ENCODE data around the gene RNF32. TPM values are rescaled to one million over a fixed set of nuclear protein-coding genes. Genes with fewer than 3 reads are reported as not detected.
"Not testable (repeated sequence)": the region's sequence is repeated elsewhere in the genome, so short reads cannot be mapped to it uniquely, and the experiment has no call there.

The RNF32 gene
- total RNA-seq, 2 experiments from 2014 or later: 1.4 to 2.2 TPM

DNA sequence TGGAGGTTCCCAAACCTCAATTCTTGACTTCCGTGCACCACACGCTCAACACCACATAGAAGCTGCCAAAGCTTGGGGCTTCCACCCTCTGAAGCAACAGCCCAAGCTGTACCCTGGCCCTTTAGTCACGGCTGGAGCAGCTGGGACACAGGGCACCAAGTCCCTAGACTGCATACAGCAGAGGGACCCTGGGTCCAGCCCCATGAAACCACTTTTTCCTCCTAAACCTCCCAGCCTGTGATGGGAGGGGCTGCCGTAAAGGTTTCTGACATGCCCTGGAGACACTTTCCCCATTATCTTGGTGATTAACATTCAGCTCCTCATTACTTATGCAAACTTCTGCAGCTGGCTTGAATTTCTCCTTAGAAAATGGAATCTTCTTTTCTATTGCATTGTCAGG, 57.9 kb downstream of the RNF32 start:
- H3K27ac Mint-ChIP-seq; H3K27me3 Mint-ChIP-seq (ENCODE audit: low read depth); DNase-seq; ATAC-seq; CTCF ChIA-PET; POLR2A ChIA-PET; H3K4me1 Mint-ChIP-seq (ENCODE audit: low read depth); H3K4me3 Mint-ChIP-seq: not testable (repeated sequence)
- Mint-ChIP-seq H3K36me3 (ENCODE audit: low read depth) (peaks cover 54% of the 10 kb centered on the region), H3K9me3 (ENCODE audit: insufficient read depth) (peaks cover 44% of the 10 kb centered on the region)

DNA sequence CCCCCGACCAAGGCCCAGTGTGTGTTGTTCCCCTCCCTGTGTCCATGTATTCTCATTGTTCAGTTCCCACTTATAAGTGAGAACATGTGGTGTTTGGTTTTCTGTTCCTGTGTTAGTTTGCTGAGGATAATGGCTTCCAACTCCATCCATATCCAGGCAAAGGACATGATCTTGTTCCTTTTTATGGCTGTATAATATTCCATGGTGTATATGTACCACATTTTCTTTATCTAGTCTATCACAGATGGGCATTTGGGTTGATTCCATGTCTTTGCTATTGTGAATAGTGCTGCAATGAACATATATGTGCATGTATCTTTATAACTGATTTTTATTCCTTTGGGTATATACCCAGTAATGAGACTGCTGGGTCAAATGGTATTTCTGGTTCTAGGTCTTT, 61.2 kb downstream of the RNF32 start:
- CTCF ChIA-PET, POLR2A ChIA-PET: not testable (repeated sequence)
- H3K9me3 Mint-ChIP-seq (ENCODE audit: insufficient read depth): peaks cover 30% of the 10 kb centered on the region

DNA sequence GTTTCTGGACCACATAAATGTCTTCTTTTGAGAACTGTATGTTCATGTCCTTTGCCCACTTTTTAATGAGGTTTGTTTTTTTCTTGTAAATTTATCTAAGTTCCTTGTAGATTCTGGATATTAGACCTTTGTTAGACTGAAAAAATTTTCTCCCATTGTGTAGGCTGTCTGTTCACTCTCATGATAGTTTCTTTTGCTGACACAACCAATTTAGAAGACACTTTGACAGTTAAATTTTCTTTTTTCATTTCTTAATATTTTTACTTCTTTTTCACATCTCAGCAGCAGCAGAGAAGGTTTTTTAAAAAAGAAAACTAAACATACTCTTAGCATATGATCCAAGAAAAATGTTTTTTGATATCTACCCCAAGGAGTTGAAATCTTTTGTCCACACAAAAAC, 61.8 kb downstream of the RNF32 start:
- no peak for ATAC-seq
- no peak for DNase-seq
- Mint-ChIP-seq H3K4me3 (no peak overlapping the region), H3K4me1 (ENCODE audit: low read depth) (peaks cover 8% of the 10 kb centered on the region), H3K27me3 (ENCODE audit: low read depth) (no peaks in the 10 kb centered on the region), H3K27ac (no peak overlapping the region), H3K36me3 (ENCODE audit: low read depth) (peaks cover 52% of the 10 kb centered on the region), H3K9me3 (ENCODE audit: insufficient read depth) (peaks cover 24% of the 10 kb centered on the region)
- ChIA-PET POLR2A (no interaction called here), CTCF (no interaction called here)

More for the DNA sequence above, 61.2 kb downstream of the RNF32 start:
- not testable (repeated sequence) for H3K27ac Mint-ChIP-seq; H3K4me3 Mint-ChIP-seq; DNase-seq; H3K27me3 Mint-ChIP-seq (ENCODE audit: low read depth); ATAC-seq; H3K4me1 Mint-ChIP-seq (ENCODE audit: low read depth)
- peaks cover 54% of the 10 kb centered on the region for H3K36me3 Mint-ChIP-seq (ENCODE audit: low read depth)

DNA sequence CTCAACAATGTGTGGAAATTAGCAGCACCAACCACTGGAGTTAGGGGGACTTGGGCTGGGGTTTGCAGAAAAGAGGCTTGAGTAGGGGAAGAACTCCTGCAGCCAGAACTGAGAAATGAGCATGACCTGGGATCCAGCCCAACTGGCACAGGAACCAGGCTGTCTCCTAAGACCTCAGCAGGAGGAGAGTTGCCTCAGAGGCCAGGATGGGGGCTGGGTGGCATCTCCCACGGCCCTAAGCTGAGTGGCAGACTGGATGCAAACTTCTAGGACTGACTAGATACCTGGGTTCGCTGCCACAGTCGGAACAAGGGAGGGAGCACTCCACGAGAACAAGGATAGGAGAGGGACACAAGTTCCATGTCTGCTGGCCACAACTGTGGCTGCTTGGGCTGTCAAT, 62.6 kb downstream of the RNF32 start:
- H3K4me1 Mint-ChIP-seq (ENCODE audit: low read depth): peaks cover 8% of the 10 kb centered on the region
- no peak for DNase-seq
- ChIA-PET CTCF (no interaction called here), POLR2A (no interaction called here)
- H3K27ac Mint-ChIP-seq: no peak overlapping the region
- no peaks in the 10 kb centered on the region for H3K27me3 Mint-ChIP-seq (ENCODE audit: low read depth)
- peaks cover 47% of the 10 kb centered on the region for H3K36me3 Mint-ChIP-seq (ENCODE audit: low read depth)
- H3K4me3 Mint-ChIP-seq: no peak overlapping the region
- peaks cover 16% of the 10 kb centered on the region for H3K9me3 Mint-ChIP-seq (ENCODE audit: insufficient read depth)
- no peak for ATAC-seq

DNA sequence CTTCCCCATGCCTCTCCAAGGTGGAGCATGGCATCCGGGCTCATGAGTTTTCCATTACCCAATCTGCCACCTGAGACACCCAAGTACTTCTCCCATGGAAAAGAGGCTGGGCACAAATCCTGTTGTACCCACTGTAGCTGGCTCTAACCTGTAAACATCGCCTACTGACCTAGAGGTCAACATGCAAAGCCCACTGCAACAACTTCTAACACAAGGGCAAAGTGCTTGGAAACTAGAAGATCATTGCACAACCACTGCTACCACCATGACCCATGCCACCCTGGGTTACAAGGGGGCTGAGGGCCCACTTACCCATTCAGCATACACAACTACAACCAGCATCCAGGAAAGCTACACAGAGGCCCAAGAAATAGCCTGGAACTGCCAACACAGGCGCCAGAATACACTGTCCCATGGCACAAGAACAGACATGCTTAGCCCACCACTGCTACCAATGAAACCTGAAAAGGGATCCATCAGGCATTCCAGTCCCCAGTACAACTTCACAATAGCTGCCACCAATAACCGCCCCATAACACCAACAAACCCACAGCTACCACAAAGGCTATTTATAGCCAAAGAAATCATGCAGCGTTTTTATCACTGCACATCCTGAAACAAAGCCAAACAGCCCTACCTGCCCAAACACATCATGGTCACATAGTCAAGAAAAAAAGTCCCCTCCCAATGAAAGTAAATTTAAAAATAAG, 63.4 kb downstream of the RNF32 start:
- DNase-seq (no peak), ATAC-seq (no peak)
- Mint-ChIP-seq H3K4me3 (no peak overlapping the region), H3K27me3 (ENCODE audit: low read depth) (no peaks in the 10 kb centered on the region), H3K27ac (peak overlapping the region; percentile 35), H3K9me3 (ENCODE audit: insufficient read depth) (peaks cover 9% of the 10 kb centered on the region), H3K4me1 (ENCODE audit: low read depth) (peaks cover 8% of the 10 kb centered on the region), H3K36me3 (ENCODE audit: low read depth) (peaks cover 46% of the 10 kb centered on the region)
- POLR2A ChIA-PET: no interaction called here
- CTCF ChIA-PET: interaction anchor here (1.2 kb wide), 1 partner anchor 14 kb away, joined by 4 read pairs; no protein-coding TSS in a partner anchor

DNA sequence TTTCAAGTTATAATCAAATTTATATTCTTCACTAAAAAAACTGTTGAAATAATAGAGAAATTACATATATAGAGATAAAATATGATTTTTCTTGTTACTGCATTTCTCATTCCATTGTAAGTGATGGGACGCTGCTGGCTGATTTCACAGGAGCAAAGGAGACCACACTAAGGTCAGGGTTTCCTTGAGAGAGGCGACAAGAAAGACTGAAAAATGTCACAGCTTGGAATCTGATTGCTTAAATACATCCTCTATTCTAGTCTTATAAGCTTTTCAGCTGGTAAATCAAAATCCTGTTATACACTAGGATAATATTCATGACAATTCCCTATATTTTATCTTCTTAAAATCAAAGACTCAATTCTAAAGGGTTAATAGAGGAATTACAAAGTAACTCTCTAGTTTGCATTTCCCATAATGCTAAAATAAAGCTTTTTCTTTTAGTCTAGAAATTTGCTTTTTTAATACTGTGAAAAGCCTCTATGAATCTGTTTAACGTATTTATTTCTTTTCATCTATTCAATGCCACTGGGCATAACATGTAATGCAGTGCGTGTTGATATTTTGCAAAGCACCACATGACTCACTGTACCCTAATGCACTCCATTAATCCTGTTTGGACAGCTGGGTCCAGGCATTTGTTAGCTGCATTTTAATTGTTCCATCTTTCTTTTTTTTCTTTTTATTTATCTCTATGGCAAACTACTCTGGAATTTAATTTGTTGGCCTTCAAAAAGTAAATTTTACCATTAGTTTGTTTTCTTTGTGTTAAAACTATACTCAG, 81.7 kb downstream of the RNF32 start:
- no peaks in the 10 kb centered on the region for H3K4me1 Mint-ChIP-seq (ENCODE audit: low read depth)
- H3K4me3 Mint-ChIP-seq: no peak overlapping the region
- DNase-seq (no peak), ATAC-seq (no peak)
- CTCF ChIA-PET: interaction anchor here (0.9 kb wide), 1 partner anchor 228 kb away, joined by 3 read pairs; no protein-coding TSS in a partner anchor
- peaks cover 10% of the 10 kb centered on the region for H3K36me3 Mint-ChIP-seq (ENCODE audit: low read depth)
- no peaks in the 10 kb centered on the region for H3K9me3 Mint-ChIP-seq (ENCODE audit: insufficient read depth)
- no peaks in the 10 kb centered on the region for H3K27me3 Mint-ChIP-seq (ENCODE audit: low read depth)
- POLR2A ChIA-PET: no interaction called here
- no peak overlapping the region for H3K27ac Mint-ChIP-seq

DNA sequence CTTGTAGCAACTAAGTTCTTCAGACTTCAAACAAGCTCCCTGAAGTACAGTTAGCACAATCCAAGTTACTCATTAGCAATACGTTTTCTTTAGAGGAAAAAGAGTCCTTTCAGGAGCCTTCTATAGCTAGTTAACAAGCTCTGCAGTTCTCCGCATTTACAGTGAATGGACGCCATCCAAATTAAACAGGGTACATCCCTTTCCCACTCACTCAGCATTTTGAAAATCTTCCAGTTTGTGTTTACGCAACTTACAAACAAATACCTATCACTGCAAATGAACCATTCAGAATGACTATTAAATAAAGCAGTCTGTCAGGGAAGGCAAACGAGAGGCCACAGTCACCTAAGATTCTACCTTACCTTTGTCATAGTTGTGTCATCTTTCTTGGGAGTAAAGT, 84.5 kb downstream of the RNF32 start:
- DNase-seq (no peak), ATAC-seq (no peak)
- H3K4me1 Mint-ChIP-seq (ENCODE audit: low read depth): no peaks in the 10 kb centered on the region
- H3K4me3 Mint-ChIP-seq: no peak overlapping the region
- no peaks in the 10 kb centered on the region for H3K27me3 Mint-ChIP-seq (ENCODE audit: low read depth)
- H3K36me3 Mint-ChIP-seq (ENCODE audit: low read depth): peaks cover 10% of the 10 kb centered on the region
- no peaks in the 10 kb centered on the region for H3K9me3 Mint-ChIP-seq (ENCODE audit: insufficient read depth)
- CTCF ChIA-PET: no interaction called here
- no peak overlapping the region for H3K27ac Mint-ChIP-seq
- POLR2A ChIA-PET: no interaction called here

DNA sequence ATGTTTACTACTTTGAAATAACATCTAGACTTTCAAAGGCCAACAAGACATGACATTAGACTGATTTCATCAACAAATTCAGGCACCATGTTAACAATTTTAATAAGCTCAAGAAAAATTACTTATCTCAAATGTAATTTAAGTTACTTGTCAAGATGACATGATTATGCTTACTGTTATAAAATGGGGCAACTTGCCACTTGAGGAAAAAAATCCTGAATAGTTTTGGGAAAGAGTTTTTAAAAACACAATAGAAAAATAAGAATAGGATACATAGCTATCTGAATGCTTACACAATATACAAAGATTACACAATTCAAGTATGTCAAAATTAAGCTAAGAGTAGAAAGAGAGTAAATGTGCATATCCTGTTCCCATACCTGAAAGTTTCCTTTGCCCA, 85.4 kb downstream of the RNF32 start:
- no peak for ATAC-seq
- Mint-ChIP-seq H3K4me3 (no peak overlapping the region), H3K27ac (no peak overlapping the region), H3K4me1 (ENCODE audit: low read depth) (no peaks in the 10 kb centered on the region), H3K9me3 (ENCODE audit: insufficient read depth) (no peaks in the 10 kb centered on the region), H3K27me3 (ENCODE audit: low read depth) (no peaks in the 10 kb centered on the region), H3K36me3 (ENCODE audit: low read depth) (peaks cover 13% of the 10 kb centered on the region)
- ChIA-PET CTCF (no interaction called here), POLR2A (no interaction called here)
- DNase-seq: no peak

All from activated CD8-positive, alpha-beta T cell treated with anti-CD3 and anti-CD28 coated beads, Interleukin-2, amount 10 ng/mL, durations not matched to agents 7 days and 5 days (primary cell).